ENCODE measurements around the gene PDE4D.
A peak's percentile ranks its signal among the peaks of the same experiment; 100 is the strongest.

The PDE4D gene

GRCh38 chr5:59828623-59829022 is 64.9 kb downstream of the PDE4D start (continued):
- no peak for TF ChIP-seq TOX (CRISPR knock-in tag; IDR thresholded peaks at IDR 0.05; ENCODE audit: borderline replicate concordance)
- TF ChIP-seq ESRRG (CRISPR knock-in tag; IDR thresholded peaks at IDR 0.05): no peak

DNA sequence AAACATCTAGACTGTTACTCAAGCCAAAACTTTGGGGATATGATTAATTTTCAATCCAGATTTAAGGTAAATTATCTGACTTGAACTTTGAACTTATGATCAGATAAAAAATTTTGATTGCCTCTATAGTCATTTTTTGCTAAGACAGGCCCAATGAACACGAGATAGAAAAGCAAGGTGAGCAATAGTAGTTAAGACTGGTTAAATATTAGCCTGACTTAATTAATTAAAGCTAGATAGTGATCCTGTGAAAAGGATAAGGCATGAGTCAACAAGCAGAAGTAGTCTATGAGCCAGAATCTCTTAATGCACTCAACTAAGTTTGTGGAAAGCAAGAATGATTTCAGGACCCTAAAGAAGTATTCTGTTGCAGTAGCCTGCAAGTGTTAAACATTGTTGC is 66.5 kb downstream of the PDE4D start:
- TF ChIP-seq PPARA (CRISPR knock-in tag; IDR thresholded peaks at IDR 0.05; ENCODE audit: borderline replicate concordance) (no peak), CSDC2 (CRISPR knock-in tag; IDR thresholded peaks at IDR 0.05) (no peak), ARNTL (CRISPR knock-in tag; IDR thresholded peaks at IDR 0.05; ENCODE audit: borderline replicate concordance, low read depth) (no peak), RARB (CRISPR knock-in tag; IDR thresholded peaks at IDR 0.05) (no peak)
- ATAC-seq: no peak

GRCh38 chr5:59823420-59823819 is 70.1 kb downstream of the PDE4D start:
- ATAC-seq: peak; percentile 53
- no peak for TF ChIP-seq ZNF565 (CRISPR knock-in tag; conservative IDR thresholded peaks at IDR 0.05; ENCODE audit: low read depth)

DNA sequence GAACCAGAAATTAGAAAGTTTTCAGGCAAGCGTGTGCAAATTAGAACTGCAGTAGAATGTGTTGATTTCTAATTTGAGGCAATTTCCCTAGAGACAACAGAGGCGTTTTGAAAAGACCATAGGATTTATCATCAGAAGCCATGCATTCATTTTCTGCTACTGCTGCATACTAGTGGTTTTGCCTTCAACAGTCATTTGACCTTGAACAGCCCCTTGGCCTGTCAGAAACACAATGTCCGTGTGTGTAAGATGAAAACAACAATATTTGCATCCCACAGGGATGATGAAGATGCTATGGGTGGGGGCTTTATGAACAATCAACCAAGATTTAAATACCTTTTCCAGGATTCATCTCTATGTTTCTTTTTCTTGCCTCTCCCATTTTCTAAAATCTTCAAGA is 73.7 kb downstream of the PDE4D start:
- TF ChIP-seq ZFP30 (CRISPR knock-in tag; IDR thresholded peaks at IDR 0.05): no peak
- TF ChIP-seq ZNF565 (CRISPR knock-in tag; conservative IDR thresholded peaks at IDR 0.05; ENCODE audit: low read depth): no peak
- no peak for ATAC-seq

DNA sequence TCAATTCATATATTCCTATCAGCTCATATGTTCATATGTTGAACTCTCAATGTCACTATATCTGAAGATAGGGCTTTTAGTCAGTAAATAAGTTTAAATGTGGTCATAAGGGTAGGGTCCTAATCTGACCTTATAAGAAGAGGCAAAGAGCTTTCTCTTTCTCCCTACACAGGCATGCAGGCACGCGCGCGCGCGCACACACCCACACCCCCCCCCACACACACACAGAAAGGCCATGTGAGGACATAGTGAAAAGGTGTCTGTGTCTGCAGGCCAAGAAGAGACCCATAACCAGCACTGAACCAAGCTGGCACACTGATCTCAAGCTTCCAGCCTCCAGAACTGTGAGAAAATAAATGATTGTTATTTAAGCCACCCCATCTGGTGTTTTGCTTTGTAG is 76.0 kb downstream of the PDE4D start:
- TF ChIP-seq TOX (CRISPR knock-in tag; IDR thresholded peaks at IDR 0.05; ENCODE audit: borderline replicate concordance): no peak
- no peak for TF ChIP-seq TSHZ2 (CRISPR knock-in tag; IDR thresholded peaks at IDR 0.05)
- no peak for TF ChIP-seq ZC3H10 (CRISPR knock-in tag; IDR thresholded peaks at IDR 0.05)
- TF ChIP-seq ZNF565 (CRISPR knock-in tag; conservative IDR thresholded peaks at IDR 0.05; ENCODE audit: low read depth): no peak
- ATAC-seq: no peak

DNA sequence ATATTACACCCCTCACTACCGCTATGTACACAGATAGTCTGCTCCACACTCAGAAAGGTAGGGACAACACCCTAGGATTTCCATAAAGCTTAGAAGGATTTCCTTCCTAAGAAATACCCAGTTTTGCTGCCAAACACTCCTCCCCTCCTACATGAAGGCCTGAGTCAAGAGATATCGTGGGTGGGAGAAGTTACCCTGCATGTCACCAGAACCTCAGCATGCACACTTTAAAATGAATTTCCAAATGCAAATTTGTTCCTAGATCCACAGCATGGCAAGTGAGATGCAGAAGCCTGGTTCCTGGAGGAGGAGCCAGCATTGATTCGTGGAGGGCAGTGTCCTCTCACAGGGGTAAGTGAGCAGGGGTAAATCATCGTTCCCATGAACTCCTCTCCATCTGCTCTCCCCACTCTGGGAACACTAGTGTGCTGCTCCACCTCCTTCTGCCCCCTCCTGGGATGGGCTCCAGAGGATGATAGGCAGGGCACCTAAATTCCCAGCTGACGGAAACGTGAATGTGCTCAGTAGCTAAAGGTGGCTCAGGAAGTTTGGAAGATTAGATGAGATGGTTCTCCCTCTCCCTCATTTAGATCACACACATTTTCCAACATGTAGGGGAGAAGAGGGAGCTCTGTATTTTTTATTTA is 76.7 kb downstream of the PDE4D start:
- ATAC-seq: no peak
- no peak for TF ChIP-seq ZNF8 (CRISPR knock-in tag; IDR thresholded peaks at IDR 0.05)
- no peak for TF ChIP-seq ARNTL (CRISPR knock-in tag; IDR thresholded peaks at IDR 0.05; ENCODE audit: borderline replicate concordance, low read depth)
- TF ChIP-seq ZNF565 (CRISPR knock-in tag; conservative IDR thresholded peaks at IDR 0.05; ENCODE audit: low read depth): no peak
- no peak for TF ChIP-seq SNAI2 (CRISPR knock-in tag; IDR thresholded peaks at IDR 0.05)
- TF ChIP-seq TCF4 (CRISPR knock-in tag; IDR thresholded peaks at IDR 0.05; ENCODE audit: borderline replicate concordance): no peak
- no peak for TF ChIP-seq TSHZ2 (CRISPR knock-in tag; IDR thresholded peaks at IDR 0.05)
- no peak for TF ChIP-seq RARB (CRISPR knock-in tag; IDR thresholded peaks at IDR 0.05)
- no peak for TF ChIP-seq CSDC2 (CRISPR knock-in tag; IDR thresholded peaks at IDR 0.05)
- TF ChIP-seq ZFP3 (CRISPR knock-in tag; IDR thresholded peaks at IDR 0.05): no peak
- TF ChIP-seq PATZ1 (CRISPR knock-in tag; IDR thresholded peaks at IDR 0.05; ENCODE audit: borderline replicate concordance): no peak
- TF ChIP-seq, protein P1, sequence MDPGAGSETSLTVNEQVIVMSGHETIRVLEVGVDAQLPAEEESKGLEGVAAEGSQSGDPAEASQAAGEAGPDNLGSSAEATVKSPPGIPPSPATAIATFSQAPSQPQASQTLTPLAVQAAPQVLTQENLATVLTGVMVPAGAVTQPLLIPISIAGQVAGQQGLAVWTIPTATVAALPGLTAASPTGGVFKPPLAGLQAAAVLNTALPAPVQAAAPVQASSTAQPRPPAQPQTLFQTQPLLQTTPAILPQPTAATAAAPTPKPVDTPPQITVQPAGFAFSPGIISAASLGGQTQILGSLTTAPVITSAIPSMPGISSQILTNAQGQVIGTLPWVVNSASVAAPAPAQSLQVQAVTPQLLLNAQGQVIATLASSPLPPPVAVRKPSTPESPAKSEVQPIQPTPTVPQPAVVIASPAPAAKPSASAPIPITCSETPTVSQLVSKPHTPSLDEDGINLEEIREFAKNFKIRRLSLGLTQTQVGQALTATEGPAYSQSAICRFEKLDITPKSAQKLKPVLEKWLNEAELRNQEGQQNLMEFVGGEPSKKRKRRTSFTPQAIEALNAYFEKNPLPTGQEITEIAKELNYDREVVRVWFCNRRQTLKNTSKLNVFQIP (CRISPR knock-in tag; IDR thresholded peaks at IDR 0.05; ENCODE audit: borderline replicate concordance, low read depth): no peak
- TF ChIP-seq GLIS3 (CRISPR knock-in tag; IDR thresholded peaks at IDR 0.05): no peak
- TF ChIP-seq, protein P2, sequence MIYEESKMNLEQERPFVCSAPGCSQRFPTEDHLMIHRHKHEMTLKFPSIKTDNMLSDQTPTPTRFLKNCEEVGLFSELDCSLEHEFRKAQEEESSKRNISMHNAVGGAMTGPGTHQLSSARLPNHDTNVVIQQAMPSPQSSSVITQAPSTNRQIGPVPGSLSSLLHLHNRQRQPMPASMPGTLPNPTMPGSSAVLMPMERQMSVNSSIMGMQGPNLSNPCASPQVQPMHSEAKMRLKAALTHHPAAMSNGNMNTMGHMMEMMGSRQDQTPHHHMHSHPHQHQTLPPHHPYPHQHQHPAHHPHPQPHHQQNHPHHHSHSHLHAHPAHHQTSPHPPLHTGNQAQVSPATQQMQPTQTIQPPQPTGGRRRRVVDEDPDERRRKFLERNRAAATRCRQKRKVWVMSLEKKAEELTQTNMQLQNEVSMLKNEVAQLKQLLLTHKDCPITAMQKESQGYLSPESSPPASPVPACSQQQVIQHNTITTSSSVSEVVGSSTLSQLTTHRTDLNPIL (CRISPR knock-in tag; IDR thresholded peaks at IDR 0.05; ENCODE audit: low read depth): no peak
- no peak for TF ChIP-seq ZFP30 (CRISPR knock-in tag; IDR thresholded peaks at IDR 0.05)
- TF ChIP-seq PPARA (CRISPR knock-in tag; IDR thresholded peaks at IDR 0.05; ENCODE audit: borderline replicate concordance): no peak

Measured in SK-N-SH treated with all-trans-retinoic acid at 6 μM for 48 hours (cell line).